Measurements from ENCODE around the gene FMO2. TPM values are rescaled to one million over a fixed set of nuclear protein-coding genes. Genes with fewer than 3 reads are reported as not detected.

FMO2 gene
- total RNA-seq, 3 donors from 2014 or later (not counting 1 experiment from before 2014, with no cell fraction given): not detected

- peaks cover 0 to under 1% of the 10 kb centered on the region in 2 donors for H3K9me3 Mint-ChIP-seq
- no peak for ATAC-seq
- H3K27me3 Mint-ChIP-seq (ENCODE audit: low read depth in 2 of 2): peaks cover 5 to 14% of the 10 kb centered on the region in 2 donors
- no peak for TF ChIP-seq CTCF (IDR thresholded peaks at IDR 0.05)
- Histone ChIP-seq H3K36me3 (ENCODE audit: control insufficient read depth, insufficient read depth, low read length) (no peaks in the 10 kb centered on the region), H3K4me3 (ENCODE audit: low read length) (no peak overlapping the region), H3K9me3 (ENCODE audit: control insufficient read depth, insufficient read depth, low read length) (no peaks in the 10 kb centered on the region), H3K27me3 (ENCODE audit: control insufficient read depth, insufficient read depth, low read length) (no peaks in the 10 kb centered on the region), H3K27ac (ENCODE audit: low read length) (no peak overlapping the region), H3K4me1 (ENCODE audit: control insufficient read depth, insufficient read depth, low read length) (no peaks in the 10 kb centered on the region)
- H3K27ac Mint-ChIP-seq: no peak overlapping the region
- no peak for DNase-seq
- intact Hi-C loops (cut with micrococcal nuclease): no loop called here
- 81% methylated on average over 4 of the region's 4 CpGs for WGBS (ENCODE audit: insufficient coverage)
- H3K36me3 Mint-ChIP-seq: no peaks in the 10 kb centered on the region
- H3K4me3 Mint-ChIP-seq: no peak overlapping the region
- H3K4me1 Mint-ChIP-seq: no peaks in the 10 kb centered on the region
Observed at GRCh38 chr1:171139890-171140289, 45.2 kb upstream of the FMO2 start.

- Histone ChIP-seq H3K27ac (ENCODE audit: low read length) (no peak overlapping the region), H3K36me3 (ENCODE audit: control insufficient read depth, insufficient read depth, low read length) (no peaks in the 10 kb centered on the region), H3K9me3 (ENCODE audit: control insufficient read depth, insufficient read depth, low read length) (no peaks in the 10 kb centered on the region), H3K4me3 (ENCODE audit: low read length) (no peak overlapping the region), H3K4me1 (ENCODE audit: control insufficient read depth, insufficient read depth, low read length) (no peaks in the 10 kb centered on the region), H3K27me3 (ENCODE audit: control insufficient read depth, insufficient read depth, low read length) (no peaks in the 10 kb centered on the region)
- no peaks in the 10 kb centered on the region for H3K36me3 Mint-ChIP-seq
- H3K27ac Mint-ChIP-seq: no peak overlapping the region
- peaks cover 8 to 14% of the 10 kb centered on the region in 2 donors for H3K27me3 Mint-ChIP-seq (ENCODE audit: low read depth in 2 of 2)
- DNase-seq (no peak), ATAC-seq (no peak)
- H3K4me3 Mint-ChIP-seq: no peak overlapping the region
- H3K9me3 Mint-ChIP-seq: peaks cover 0 to 6% of the 10 kb centered on the region in 2 donors
- H3K4me1 Mint-ChIP-seq: no peaks in the 10 kb centered on the region
- intact Hi-C loops (cut with micrococcal nuclease): no loop called here
- no peak for TF ChIP-seq CTCF (IDR thresholded peaks at IDR 0.05)
- WGBS (ENCODE audit: insufficient coverage): 84% methylated on average over 5 of the region's 5 CpGs
Observed at GRCh38 chr1:171140401-171140800, 44.7 kb upstream of the FMO2 start.

- Mint-ChIP-seq H3K36me3 (no peaks in the 10 kb centered on the region), H3K4me1 (no peaks in the 10 kb centered on the region), H3K27ac (no peak overlapping the region), H3K4me3 (no peak overlapping the region), H3K9me3 (peaks cover 0 to 7% of the 10 kb centered on the region in 2 donors), H3K27me3 (ENCODE audit: low read depth in 2 of 2) (peaks cover 8 to 14% of the 10 kb centered on the region in 2 donors)
- no peaks in the 10 kb centered on the region for H3K4me1 ChIP-seq (ENCODE audit: control insufficient read depth, insufficient read depth, low read length)
- H3K27me3 ChIP-seq (ENCODE audit: control insufficient read depth, insufficient read depth, low read length): no peaks in the 10 kb centered on the region
- intact Hi-C loops (cut with micrococcal nuclease): no loop called here
- TF ChIP-seq CTCF (IDR thresholded peaks at IDR 0.05): no peak
- H3K36me3 ChIP-seq (ENCODE audit: control insufficient read depth, insufficient read depth, low read length): no peaks in the 10 kb centered on the region
- ATAC-seq (no peak), DNase-seq (no peak)
- no peak overlapping the region for H3K4me3 ChIP-seq (ENCODE audit: low read length)
- 78% methylated on average over 4 of the region's 4 CpGs for WGBS (ENCODE audit: insufficient coverage)
- no peaks in the 10 kb centered on the region for H3K9me3 ChIP-seq (ENCODE audit: control insufficient read depth, insufficient read depth, low read length)
- no peak overlapping the region for H3K27ac ChIP-seq (ENCODE audit: low read length)
Observed at GRCh38 chr1:171140956-171141687, 44.0 kb upstream of the FMO2 start.
